ENCODE measurements around the gene CD80.

Gene CD80

GRCh38 chr3:119492128-119492527, 67.3 kb downstream of the CD80 start:
- DNase-seq: no peak

DNA sequence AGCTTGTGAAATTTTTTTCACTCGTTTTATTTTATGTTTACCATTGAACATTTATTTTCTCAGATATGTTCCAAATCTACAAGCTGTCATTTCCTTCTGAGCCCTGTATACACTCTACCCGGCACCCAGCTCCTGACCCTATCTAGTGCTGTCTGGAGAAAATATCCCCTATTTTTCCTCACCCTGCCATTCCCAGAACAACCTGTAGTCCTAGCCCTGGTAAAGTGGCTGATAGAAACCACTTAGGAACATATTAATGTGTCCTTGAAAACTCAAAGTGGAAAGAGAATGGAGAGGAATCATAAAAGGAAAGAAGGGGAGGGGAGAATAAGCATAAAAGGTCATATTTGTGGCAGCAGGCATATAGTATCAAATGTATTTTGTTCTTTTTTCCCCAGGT, 69.3 kb downstream of the CD80 start:
- no peak for DNase-seq

- DNase-seq: no peak
These were observed 73.9 kb downstream of the CD80 start for GRCh38 chr3:119485563-119485962.

GRCh38 chr3:119483101-119483500, 76.3 kb downstream of the CD80 start:
- no peak for DNase-seq

DNA sequence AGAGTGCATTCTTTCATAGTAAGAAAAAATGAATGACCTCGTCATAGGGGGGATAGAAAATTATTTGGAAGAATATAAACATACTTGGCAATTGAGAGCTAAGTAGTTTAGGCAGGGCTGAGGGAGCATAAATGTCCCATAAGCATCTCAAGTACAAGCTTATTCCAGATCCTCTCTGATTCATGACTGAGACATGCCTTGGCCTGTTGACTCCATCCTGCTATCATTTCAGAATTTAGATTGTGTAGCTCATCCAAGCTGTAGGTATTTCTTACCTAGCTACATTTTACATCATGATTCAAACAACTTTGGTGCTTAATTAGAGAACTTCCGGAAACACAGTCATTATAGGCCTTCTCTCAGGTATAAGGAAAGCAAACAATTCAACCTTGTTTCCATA, 78.3 kb downstream of the CD80 start:
- DNase-seq: no peak

All from NCI-H1092 treated with DMSO at 0.1 percent for 48 hours (cell line).